GM12873 (cell line): ENCODE data around the gene ARHGAP18.

ENCODE experiments used
- CTCF ChIP-seq: IDR thresholded peaks from 2 replicates; pipeline ENCODE4 v1.5.1; 2012; ENCODE audit warnings: low read depth, mild to moderate bottlenecking, moderate library complexity, low read length, control low read depth; ENCODE audit not compliant: insufficient read depth; ENCODE audit errors: missing control alignments

The ARHGAP18 gene

GRCh38 chr6:129707882-129708495, 2.0 kb downstream of the ARHGAP18 start:
- no peak for TF ChIP-seq CTCF

DNA sequence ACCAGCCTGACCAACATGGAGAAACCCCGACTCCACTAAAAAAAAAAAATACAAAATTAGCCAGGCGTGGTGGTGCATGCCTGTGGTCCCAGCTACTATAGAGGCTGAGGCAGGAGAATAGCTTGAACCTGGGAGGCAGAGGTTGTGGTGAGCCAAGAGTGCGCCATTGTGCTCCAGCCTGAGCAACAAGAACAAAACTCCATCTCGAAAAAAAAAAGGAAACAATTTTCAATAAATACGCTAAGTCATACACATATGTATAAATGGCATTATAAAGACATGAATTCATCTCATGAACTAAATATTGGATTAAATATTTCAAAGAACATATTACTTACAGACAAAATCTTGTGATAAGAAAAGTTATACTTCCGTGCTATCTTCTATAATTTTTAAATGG, 2.9 kb downstream of the ARHGAP18 start:
- TF ChIP-seq CTCF, result no peak

- no peak for TF ChIP-seq CTCF
Observed at GRCh38 chr6:129705212-129705611, 4.8 kb downstream of the ARHGAP18 start.

DNA sequence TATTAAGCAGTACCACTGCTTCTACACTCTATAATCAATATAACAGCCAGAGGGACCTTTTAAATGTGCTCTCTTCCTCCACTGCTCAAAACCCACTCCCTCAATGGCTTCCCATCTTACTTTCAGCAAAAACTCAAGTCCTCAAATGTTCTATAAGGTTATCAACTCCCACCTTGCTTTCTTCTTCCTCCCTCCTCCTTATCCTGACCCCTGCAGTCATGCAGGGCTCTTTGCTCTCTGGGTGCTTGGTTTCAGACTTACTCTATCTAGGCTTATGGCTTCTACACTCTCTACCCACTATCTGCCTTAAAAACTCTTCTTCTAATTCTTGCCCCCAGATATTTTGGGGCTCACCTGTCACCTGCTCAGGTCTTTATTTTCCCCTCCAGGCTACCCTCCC, 5.3 kb downstream of the ARHGAP18 start:
- TF ChIP-seq CTCF, result no peak

DNA sequence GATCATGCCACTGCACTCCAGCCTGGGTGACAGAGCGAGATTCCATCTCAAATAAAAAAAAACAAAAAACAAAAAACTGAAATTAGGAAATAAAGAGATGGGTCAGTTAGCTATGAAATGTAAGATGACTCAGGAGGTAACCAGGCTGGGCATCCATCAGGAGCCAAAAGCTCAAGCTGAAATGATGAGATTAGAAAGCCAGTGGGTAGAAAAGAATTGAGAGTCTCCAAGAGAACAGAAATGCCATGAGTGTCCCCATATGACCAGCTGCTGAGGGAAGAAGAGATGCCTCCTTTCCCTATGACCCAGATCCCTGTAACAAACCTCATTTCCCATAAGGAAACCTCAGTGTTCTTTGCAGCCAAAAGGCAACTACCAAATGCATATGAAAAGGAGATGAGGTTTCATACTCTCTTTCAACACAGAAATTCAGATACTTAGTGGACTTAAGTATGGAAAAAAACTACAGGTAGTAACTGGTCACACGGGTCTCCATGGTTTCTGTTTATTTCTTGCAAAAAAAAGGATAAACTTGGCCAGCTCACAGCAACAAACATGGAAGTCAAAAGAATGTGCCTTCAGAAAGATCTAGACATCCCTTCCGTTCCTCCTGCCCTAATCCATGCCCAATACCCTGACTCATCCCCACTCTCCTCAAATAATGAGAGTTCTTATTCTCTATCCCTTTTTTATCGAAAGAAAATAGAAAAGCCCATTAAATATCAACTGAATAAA, 8.1 kb downstream of the ARHGAP18 start:
- no peak for TF ChIP-seq CTCF

DNA sequence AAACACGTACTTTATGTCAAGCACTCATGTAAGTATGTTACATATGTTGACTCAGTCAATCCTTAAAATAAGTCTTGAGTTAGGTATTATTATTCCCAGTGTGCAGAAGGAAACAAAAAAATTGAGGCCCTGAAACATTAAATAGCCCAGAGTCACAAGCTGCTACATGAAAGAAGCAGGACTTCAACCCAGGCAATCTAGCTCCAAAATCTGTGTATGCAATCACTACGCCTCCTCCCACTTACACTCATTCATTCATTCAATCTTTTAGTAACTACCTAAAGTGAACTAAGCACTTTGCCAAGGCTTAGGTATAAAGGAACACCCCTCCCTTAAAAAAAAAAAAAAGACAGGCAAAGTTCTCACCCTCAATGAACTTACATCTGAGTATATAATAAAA, 9.3 kb downstream of the ARHGAP18 start:
- no peak for TF ChIP-seq CTCF

GRCh38 chr6:129699659-129700058, 10.3 kb downstream of the ARHGAP18 start:
- TF ChIP-seq CTCF, result no peak
